Spleen (tissue), 11 donors: ENCODE data around the gene EVI5L. TPM values are rescaled to one million over a fixed set of nuclear protein-coding genes. Genes with fewer than 3 reads are reported as not detected.

ENCODE experiments used
- DNase-seq: peaks from one replicate; pipeline ENCODE4 v3.0.0-alpha.2; 2020
- H3K27ac ChIP-seq, 8 donors: fragments of 200-600 bp; sonication (generic) in 7 of 8; 1 replicate in 4 of 8; 2 replicates in 4 of 8; pipeline versions ENCODE4 v1.5.0 to v1.8.0; 2016 to 2021; ENCODE audit warnings: inconsistent platforms in 4 of 8, mild to moderate bottlenecking in 4 of 8, moderate library complexity in 1 of 8
- H3K27me3 ChIP-seq, 7 donors: fragments of 200-600 bp; sonication (generic) in 6 of 7; replicated peaks in 1 of 7; 1 replicate in 4 of 7; 2 replicates in 3 of 7; pipeline versions ENCODE4 v1.5.0 to v1.8.0; 2016 to 2021; ENCODE audit warnings: inconsistent platforms in 3 of 7, mild to moderate bottlenecking in 1 of 7
- H3K36me3 ChIP-seq, 6 donors: fragments of 200-600 bp; sonication (generic) in 5 of 6; 1 replicate in 4 of 6; 2 replicates in 2 of 6; pipeline versions ENCODE4 v1.5.0 to v1.8.0; 2016 to 2021; ENCODE audit warnings: inconsistent platforms in 2 of 6
- H3K4me1 ChIP-seq, 6 donors: fragments of 200-600 bp; sonication (generic) in 5 of 6; 1 replicate in 3 of 6; 2 replicates in 3 of 6; pipeline versions ENCODE4 v1.5.0 to v1.8.0; 2016 to 2021; ENCODE audit warnings: inconsistent platforms in 3 of 6
- H3K4me3 ChIP-seq, 8 donors: fragments of 200-600 bp; sonication (generic) in 7 of 8; 1 replicate in 4 of 8; 2 replicates in 4 of 8; pipeline versions ENCODE4 v1.5.0 to v1.8.0; 2016 to 2021; ENCODE audit warnings: inconsistent platforms in 4 of 8, mild to moderate bottlenecking in 4 of 8, moderate library complexity in 2 of 8
- H3K9me3 ChIP-seq, 8 donors: fragments of 200-600 bp; sonication (generic) in 7 of 8; 1 replicate in 4 of 8; 2 replicates in 4 of 8; pipeline versions ENCODE4 v1.5.0 to v1.8.0; 2016 to 2021; ENCODE audit warnings: inconsistent platforms in 4 of 8
- POLR2A ChIP-seq, 3 donors: fragments of 450-650 bp; IDR thresholded peaks; one replicate each; pipeline ENCODE4 v1.5.1; 2017; ENCODE audit warnings: antibody characterized with exemption in 3 of 3, mild to moderate bottlenecking in 1 of 3
- POLR2AphosphoS5 ChIP-seq, 3 donors: sonication (generic); formaldehyde crosslinking; IDR thresholded peaks; one replicate each; pipeline ENCODE4 v1.5.1; 2017; ENCODE audit warnings: antibody characterized with exemption in 3 of 3
- WGBS, 5 donors: extraction: QIAGEN DNeasy Blood & Tissue Kit in 3 of 5; methylation state at CpG; one replicate each; pipeline versions ENCODE4 v1.1.5 to v1.1.7; 2013 to 2018; 5-methylcytosine and 5-hydroxymethylcytosine counted together
- intact Hi-C: fragments of 100-400 bp; cut with DNase I; formaldehyde crosslinking; loops from one replicate; pipeline ENCODE4 v1.15.0; 2023; ENCODE audit warnings: low total_unique reads
- polyA plus RNA-seq, 3 donors: library from polyadenylated mRNA; stranded (reverse); fragments of 200-250 nt; gene quantifications; one replicate each; pipeline ENCODE4 v1.2.1, GENCODE V29; 2013
- total RNA-seq, 7 donors: library from RNA; depleted of rRNA in 3 of 7; stranded (reverse); fragments of >200 nt in 3 of 7; fragmentation: NEBNext Ultra II Directional in 4 of 7; extraction: Animal tissue kit (Norgen Biotek cat#: 25700) in 4 of 7; gene quantifications; one replicate each; pipeline versions ENCODE4 v1.1.0 to v1.2.1, GENCODE V29; 2016 to 2021
- TF ChIP-seq, protein P1 (sequence below), 11 experiments: fragments of 200-600 bp in 7 of 11; fragments of 450-650 bp in 4 of 11; sonication (generic) in 4 of 11; IDR thresholded peaks in 8 of 11; conservative IDR thresholded peaks in 3 of 11; 1 replicate in 7 of 11; 2 replicates in 4 of 11; pipeline versions ENCODE4 v1.4.0 to v1.8.0; 2016 to 2021; ENCODE audit warnings: antibody characterized with exemption in 11 of 11, inconsistent platforms in 4 of 11, mild to moderate bottlenecking in 1 of 11
- donor health status: healthy with polysubstance abuse.
- donor health status: DM: no; HTN: no; CAD: no; lungs with moderate emphysema.
- donor health status: DM: no; HTN: no; CAD: no.
- donor health status: Bipolar disorder and iron deficiency.
- donor health status: healthy.
- donor health status: DM: no; HTN: no; CAD: no.
- donor health status: DM: yes; HTN: yes; CAD: no.

Gene EVI5L
- total and polyA plus RNA-seq, 10 donors = 3.7 to 22.8 (median 11.9) TPM

DNA sequence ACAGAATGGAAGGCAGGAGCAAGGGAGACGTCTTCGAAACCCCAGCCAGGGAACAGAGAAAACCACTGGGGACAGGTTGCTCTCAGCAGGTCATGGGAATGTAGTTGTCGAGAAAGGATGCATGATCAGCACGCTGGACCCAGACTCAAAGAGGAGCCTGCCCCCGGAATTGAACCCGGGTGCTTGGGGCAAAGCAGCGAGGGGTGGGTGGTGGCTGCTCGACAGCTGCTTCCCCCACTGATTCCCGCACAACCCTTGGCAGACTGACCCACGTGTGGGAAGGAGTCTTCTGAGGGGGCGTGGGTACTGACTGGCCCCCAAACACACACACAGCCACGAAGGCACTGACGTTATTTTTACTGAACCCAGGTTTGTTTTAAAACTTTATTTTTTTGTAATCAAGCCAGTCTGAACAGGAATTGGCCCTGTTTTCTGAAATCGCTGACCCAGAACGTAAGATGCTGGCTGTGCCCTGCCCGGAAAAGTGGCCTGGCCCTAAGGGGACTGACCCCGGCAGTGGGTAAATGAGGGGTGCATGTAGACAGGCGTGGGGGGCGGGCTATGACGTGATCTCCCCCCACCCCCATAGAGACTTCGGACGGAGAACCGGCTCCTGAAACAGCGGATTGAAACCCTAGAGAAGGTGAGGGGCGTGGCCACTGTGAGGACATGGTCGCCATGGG is 25.5 kb downstream of the EVI5L start:
- 89 to 95% (median 91%) methylated on average over 26 of the region's 26 CpGs for WGBS, 5 donors
- intact Hi-C loops = no loop called here

DNA sequence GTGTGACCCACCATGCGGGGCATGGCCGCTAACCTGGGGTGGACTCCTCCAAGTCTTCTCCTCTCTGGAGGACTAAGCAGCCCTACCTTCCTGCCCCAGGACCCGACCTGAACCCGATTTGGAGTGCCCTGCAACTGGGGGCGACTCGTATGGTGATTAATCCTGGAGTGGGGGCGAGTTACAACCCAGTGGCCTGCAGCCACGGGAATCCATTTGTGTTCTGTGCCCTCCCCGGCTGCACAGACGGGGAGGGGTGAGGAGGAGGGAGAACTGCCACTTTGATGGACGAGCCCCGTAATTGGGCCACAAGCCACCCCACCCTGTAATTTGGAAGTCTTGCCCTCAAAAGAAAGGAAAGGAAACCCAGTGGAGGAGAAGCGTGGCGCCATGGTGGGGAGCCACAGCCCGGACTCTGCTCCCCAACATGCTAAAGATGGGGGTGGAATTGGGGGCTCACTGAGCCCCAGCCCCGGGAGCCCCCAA is 26.1 kb downstream of the EVI5L start:
- TF ChIP-seq POLR2AphosphoS5 (IDR thresholded peaks at IDR 0.05) (no peak), POLR2A (IDR thresholded peaks at IDR 0.05) (no peak)
- TF ChIP-seq, protein P1, sequence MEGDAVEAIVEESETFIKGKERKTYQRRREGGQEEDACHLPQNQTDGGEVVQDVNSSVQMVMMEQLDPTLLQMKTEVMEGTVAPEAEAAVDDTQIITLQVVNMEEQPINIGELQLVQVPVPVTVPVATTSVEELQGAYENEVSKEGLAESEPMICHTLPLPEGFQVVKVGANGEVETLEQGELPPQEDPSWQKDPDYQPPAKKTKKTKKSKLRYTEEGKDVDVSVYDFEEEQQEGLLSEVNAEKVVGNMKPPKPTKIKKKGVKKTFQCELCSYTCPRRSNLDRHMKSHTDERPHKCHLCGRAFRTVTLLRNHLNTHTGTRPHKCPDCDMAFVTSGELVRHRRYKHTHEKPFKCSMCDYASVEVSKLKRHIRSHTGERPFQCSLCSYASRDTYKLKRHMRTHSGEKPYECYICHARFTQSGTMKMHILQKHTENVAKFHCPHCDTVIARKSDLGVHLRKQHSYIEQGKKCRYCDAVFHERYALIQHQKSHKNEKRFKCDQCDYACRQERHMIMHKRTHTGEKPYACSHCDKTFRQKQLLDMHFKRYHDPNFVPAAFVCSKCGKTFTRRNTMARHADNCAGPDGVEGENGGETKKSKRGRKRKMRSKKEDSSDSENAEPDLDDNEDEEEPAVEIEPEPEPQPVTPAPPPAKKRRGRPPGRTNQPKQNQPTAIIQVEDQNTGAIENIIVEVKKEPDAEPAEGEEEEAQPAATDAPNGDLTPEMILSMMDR (IDR thresholded peaks at IDR 0.05 in 8 of 11, conservative IDR thresholded peaks at IDR 0.05 in 3 of 11) = no peak
- no peak overlapping the region for H3K4me3 ChIP-seq
- H3K9me3 ChIP-seq = no peaks in the 10 kb centered on the region
- no peak overlapping the region for H3K27ac ChIP-seq
- peaks cover 0 to 56% (median 0%) of the 10 kb centered on the region in 6 donors for H3K36me3 ChIP-seq
- peaks cover 5 to 18% (median 11%) of the 10 kb centered on the region in 6 donors for H3K4me1 ChIP-seq
- WGBS, 5 donors = 84 to 92% (median 89%) methylated on average over 11 to 16 of the region's 16 CpGs
- intact Hi-C loops = no loop called here
- DNase-seq = no peak
- H3K27me3 ChIP-seq = peaks cover 0 to 56% (median 20%) of the 10 kb centered on the region in 7 donors

More for the DNA sequence above, 25.5 kb downstream of the EVI5L start:
- Histone ChIP-seq H3K9me3 (no peaks in the 10 kb centered on the region), H3K27me3 (peaks cover 0 to 50% (median 14%) of the 10 kb centered on the region in 7 donors), H3K4me1 (peaks cover 4 to 15% (median 10%) of the 10 kb centered on the region in 6 donors), H3K4me3 (no peak overlapping the region), H3K27ac (no peak overlapping the region), H3K36me3 (peaks cover 0 to 56% (median 0%) of the 10 kb centered on the region in 6 donors)
- no peak for TF ChIP-seq POLR2A (IDR thresholded peaks at IDR 0.05)
- TF ChIP-seq, protein P1 (IDR thresholded peaks at IDR 0.05 in 8 of 11, conservative IDR thresholded peaks at IDR 0.05 in 3 of 11) = no peak
- TF ChIP-seq POLR2AphosphoS5 (IDR thresholded peaks at IDR 0.05) = no peak
- DNase-seq = no peak

DNA sequence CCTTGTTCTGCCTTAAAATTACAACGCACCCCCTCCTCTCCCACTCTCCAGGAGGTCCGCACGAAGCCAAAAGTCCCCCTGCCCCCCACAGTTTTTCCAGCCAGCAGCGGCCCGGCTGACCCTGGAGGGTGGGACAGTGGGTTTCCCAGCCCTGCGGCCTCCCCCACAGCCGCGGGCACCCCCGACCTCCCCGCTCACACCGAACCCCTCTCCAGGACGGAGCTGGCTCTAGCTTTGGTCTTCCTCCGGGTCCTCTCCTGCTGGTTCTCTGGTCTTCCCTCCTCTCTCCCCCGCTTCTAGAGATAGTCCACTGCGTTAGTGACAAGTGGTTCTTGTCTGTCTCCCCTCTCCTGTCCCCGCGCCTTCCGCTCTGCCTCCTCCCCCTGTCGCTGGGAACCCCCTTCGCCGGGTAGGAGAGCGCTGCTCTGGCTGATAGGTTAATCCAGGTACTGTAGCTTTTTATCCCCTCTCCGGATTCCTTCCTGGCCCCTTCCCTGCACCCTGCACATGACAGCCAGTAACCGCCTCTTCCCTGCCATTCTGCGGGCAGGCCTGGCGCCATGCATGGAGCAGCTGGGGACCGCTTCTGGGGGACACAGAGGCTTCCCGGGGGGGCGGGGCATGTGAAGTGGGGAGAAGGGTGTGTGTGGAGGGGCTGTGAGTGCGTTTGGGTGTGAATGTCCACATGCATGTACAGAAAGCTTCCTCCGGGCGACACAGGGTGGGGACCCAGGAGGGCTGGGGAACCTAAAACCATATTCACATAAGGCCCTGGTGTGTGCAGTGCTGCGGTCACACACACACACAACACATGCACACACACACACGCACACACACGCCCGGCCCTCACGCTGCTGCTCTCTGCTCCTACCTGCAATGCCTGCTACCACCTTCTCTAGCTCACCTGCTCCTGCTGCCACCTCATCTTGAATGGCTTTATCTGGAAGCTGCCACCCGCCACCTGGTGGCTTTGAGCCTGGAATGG is 27.0 kb downstream of the EVI5L start:
- intact Hi-C loops = no loop called here

More for the DNA sequence above, 27.0 kb downstream of the EVI5L start:
- no peak for DNase-seq
- WGBS, 5 donors = 82 to 91% (median 87%) methylated on average over 38 of the region's 38 CpGs
- Histone ChIP-seq H3K36me3 (peaks cover 0 to 52% (median 0%) of the 10 kb centered on the region in 6 donors), H3K27me3 (peaks cover 2 to 64% (median 28%) of the 10 kb centered on the region in 7 donors), H3K4me1 (peaks cover 12 to 26% (median 18%) of the 10 kb centered on the region in 6 donors), H3K9me3 (no peaks in the 10 kb centered on the region), H3K4me3 (no peak overlapping the region), H3K27ac (no peak overlapping the region)
- TF ChIP-seq POLR2AphosphoS5 (IDR thresholded peaks at IDR 0.05) (no peak), POLR2A (IDR thresholded peaks at IDR 0.05) (no peak)
- TF ChIP-seq, protein P1 (IDR thresholded peaks at IDR 0.05 in 8 of 11, conservative IDR thresholded peaks at IDR 0.05 in 3 of 11) = no peak
